Measurements from ENCODE around the gene PMAIP1.
"Not testable (repeated sequence)": the region's sequence is repeated elsewhere in the genome, so short reads cannot be mapped to it uniquely, and the experiment has no call there.

Gene PMAIP1

DNA sequence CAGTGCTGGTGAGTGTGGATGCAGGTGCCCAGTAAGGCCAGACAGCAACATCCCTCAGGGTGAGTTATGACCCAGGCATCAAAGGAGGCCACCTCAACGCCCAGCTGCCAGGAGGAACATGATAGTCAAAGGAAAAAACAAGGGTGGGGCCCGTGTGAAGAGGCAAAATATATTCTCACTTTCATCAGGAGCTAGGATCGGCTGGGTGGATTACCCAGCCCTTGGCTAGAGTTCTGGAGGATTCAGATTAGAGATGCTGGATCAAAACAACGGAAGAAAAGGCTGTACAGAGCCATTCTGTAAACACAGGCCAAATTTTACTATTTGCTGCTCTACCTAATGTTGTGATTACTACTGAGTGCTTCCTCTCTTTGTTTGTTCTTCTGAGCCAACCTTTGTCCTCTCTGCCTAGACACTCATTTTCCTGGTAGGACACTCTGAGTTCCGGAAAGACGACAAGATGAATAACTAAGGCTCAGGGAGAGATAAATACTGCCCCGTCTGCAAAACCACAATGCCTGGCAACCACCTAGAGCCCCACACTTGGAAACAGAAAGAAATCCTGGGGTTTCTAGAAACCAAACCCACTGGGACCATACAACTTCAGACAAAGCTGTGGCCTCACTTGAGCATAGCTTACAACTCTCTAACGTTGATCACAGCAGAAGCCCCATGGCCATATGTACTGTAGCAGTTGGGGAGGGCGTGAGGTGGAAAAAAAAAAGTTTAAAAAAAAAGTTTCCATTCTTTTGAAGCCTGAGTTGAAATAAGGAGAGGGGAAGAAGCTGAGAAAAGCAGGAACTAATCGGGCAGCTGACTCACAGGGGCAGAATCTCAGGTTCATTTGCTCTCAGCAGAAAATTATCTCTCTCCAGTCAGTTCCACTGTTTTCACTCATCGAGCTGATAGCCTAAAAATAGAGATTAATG lies 17.8 kb upstream of the PMAIP1 start:
- in situ Hi-C loops (cut with MboI; ENCODE audit: low sequenced_read_pairs), result no loop called here

GRCh38 chr18:59884351-59884750 lies 15.4 kb upstream of the PMAIP1 start:
- in situ Hi-C loops (cut with MboI; ENCODE audit: low sequenced_read_pairs), result no loop called here

- in situ Hi-C loops (cut with MboI; ENCODE audit: low sequenced_read_pairs), result no loop called here
Measured at GRCh38 chr18:59885579-59886163, 14.1 kb upstream of the PMAIP1 start.

- in situ Hi-C loops (cut with MboI; ENCODE audit: low sequenced_read_pairs), result not testable (repeated sequence)
Measured at GRCh38 chr18:59886399-59886798, 13.4 kb upstream of the PMAIP1 start.

DNA sequence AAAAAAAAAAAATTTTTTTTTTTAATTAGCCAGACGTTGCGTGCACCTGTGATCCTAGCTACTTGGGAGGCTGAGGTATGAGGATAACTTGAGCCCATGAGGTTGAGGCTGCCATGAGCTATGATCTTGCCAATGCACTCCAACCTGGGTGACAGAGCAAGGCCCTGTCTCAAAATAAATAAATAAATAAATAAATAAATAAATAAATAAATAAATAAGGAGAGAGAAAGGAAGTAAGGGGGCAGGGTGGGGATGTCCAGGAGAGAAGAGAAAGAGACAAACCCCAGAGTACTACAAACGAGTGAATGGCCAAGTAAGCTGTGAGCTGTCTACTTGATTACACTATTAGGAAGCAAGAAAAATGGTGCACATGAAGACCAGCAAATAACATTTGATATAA lies 7.7 kb upstream of the PMAIP1 start:
- in situ Hi-C loops (cut with MboI; ENCODE audit: low sequenced_read_pairs), result no loop called here

DNA sequence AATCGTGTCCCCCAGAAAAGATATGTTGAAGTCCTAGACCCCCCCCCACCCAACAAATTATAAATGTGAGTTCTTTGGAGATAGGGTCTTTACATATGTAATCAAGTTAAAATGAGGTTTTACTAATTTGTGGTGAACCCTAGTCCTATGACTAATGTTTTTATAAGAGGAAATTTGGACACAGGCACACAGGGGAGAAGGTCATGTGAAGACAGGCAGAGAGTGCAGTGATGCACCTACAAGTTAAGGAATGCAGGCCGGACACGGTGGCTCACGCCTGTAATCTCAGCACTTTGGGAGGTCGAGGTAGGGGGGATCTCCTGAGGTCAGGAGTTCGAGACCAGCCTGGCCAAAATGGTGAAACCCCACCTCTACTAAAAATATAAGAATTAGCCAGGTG lies 5.8 kb upstream of the PMAIP1 start:
- in situ Hi-C loops (cut with MboI; ENCODE audit: low sequenced_read_pairs), result no loop called here

DNA sequence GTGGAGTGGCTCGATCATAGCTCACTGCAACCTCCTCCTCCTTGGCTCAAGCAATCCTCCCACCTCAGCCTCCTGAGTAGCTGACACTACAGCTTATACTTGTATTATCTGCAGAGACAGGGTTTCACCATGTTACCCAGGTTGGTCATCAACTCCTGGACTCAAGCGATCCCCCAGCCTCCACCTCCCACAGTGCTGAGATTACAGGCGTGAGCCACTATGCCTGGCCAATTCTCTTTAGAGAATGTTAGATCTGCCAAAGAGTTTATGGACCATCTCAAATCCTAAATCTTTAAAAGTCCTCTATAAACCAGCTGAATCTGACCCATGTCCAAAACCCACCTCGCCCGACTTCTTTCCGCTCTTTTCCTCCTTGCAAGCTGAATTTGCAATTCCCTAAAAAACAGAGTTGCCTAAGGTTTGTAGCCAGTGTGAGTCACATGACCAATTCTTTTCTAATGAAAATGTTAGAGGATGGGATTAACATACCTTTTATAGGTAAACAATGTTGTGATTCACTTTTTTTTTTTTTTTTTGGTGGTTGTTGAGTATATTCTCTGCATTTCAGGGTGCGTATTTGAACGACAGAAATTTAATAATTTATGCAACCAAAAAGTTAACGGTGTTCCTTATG lies 2.4 kb upstream of the PMAIP1 start:
- in situ Hi-C loops (cut with MboI; ENCODE audit: low sequenced_read_pairs), result no loop called here

- in situ Hi-C loops (cut with MboI; ENCODE audit: low sequenced_read_pairs), result no loop called here
Measured at GRCh38 chr18:59898093-59898492, 1.7 kb upstream of the PMAIP1 start.

- in situ Hi-C loops (cut with MboI; ENCODE audit: low sequenced_read_pairs), result no loop called here
Measured at GRCh38 chr18:59898609-59899297, 1.0 kb upstream of the PMAIP1 start.

- in situ Hi-C loops (cut with MboI; ENCODE audit: low sequenced_read_pairs), result no loop called here
Measured at GRCh38 chr18:59900222-59901128, 679 bp downstream of the PMAIP1 start.

DNA sequence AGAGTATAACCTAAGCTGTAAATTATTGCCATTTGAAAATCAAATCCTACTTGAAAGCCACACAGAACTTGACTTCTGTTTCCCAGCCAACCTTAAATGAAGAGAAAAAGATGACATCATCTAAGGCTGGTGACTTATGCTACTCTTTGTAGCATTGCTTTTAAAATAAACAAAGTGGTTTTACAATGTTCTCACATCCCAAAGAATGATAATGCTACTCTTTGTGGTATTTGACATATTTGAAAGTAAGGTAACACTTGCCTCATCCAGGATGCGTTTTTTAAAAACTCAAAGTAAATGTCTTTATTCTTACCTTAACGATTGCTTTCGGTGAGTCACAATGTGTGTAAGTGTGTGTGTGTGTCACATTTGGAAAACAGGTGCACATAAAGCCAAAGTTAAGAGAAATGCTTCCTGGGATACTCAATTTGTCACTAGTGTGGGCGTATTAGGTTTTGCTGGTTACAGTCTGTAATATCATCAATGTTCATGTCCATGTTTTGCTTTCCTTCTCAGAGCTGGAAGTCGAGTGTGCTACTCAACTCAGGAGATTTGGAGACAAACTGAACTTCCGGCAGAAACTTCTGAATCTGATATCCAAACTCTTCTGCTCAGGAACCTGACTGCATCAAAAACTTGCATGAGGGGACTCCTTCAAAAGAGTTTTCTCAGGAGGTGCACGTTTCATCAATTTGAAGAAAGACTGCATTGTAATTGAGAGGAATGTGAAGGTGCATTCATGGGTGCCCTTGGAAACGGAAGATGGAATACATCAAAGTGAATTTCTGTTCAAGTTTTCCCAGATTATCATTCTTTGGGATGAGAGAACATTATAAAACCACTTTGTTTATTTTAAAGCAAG lies 2.6 kb downstream of the PMAIP1 start:
- in situ Hi-C loops (cut with MboI; ENCODE audit: low sequenced_read_pairs), result no loop called here

- in situ Hi-C loops (cut with MboI; ENCODE audit: low sequenced_read_pairs), result no loop called here
Measured at GRCh38 chr18:59902993-59903610, 3.3 kb downstream of the PMAIP1 start.

DNA sequence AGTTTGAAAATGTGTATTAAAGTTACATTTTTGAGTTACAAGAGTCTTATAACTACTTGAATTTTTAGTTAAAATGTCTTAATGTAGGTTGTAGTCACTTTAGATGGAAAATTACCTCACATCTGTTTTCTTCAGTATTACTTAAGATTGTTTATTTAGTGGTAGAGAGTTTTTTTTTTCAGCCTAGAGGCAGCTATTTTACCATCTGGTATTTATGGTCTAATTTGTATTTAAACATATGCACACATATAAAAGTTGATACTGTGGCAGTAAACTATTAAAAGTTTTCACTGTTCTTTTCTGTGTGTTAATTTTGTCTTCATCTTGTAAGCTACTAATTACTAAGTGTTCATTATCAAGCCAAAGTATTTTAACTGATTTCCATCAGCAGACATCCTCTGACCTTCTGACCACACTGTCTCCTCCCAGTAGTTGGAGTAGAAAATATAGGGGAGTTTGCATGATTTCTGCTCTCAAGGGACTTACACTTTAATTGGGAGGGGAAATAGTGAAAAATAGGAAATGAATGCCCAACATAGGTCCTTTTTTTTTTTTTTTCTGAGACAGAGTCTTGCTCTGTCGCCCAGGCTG lies 4.3 kb downstream of the PMAIP1 start:
- in situ Hi-C loops (cut with MboI; ENCODE audit: low sequenced_read_pairs), result no loop called here

DNA sequence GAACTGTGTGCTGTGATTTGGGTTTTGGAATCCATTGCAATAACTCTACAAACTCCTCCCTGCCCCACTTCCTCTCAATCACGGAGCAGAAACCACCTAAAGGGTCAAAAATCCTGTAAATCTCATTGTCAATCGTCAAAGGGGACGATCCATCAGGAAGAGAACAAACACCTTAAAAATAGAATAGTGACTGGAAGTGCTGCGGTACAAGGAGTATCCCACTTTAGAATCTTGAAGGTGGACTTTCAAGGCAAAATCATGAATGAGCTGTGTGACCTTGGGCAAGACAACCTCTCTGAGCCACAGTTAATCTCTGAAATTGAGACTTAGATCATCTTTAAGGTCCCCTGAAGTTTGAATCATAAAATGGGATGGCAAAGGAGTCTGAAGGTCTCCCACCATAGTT lies 5.9 kb downstream of the PMAIP1 start:
- in situ Hi-C loops (cut with MboI; ENCODE audit: low sequenced_read_pairs), result no loop called here

GRCh38 chr18:59906203-59906602 lies 6.4 kb downstream of the PMAIP1 start:
- in situ Hi-C loops (cut with MboI; ENCODE audit: low sequenced_read_pairs), result no loop called here

- in situ Hi-C loops (cut with MboI; ENCODE audit: low sequenced_read_pairs), result no loop called here
Measured at GRCh38 chr18:59907172-59907571, 7.4 kb downstream of the PMAIP1 start.

GRCh38 chr18:59907660-59908059 lies 7.9 kb downstream of the PMAIP1 start:
- in situ Hi-C loops (cut with MboI; ENCODE audit: low sequenced_read_pairs), result no loop called here

- in situ Hi-C loops (cut with MboI; ENCODE audit: low sequenced_read_pairs), result no loop called here
Measured at GRCh38 chr18:59908799-59909198, 9.0 kb downstream of the PMAIP1 start.

All from HL-60/S4 treated with phorbol 12-myristate 13-acetate at 8.2 ng/mL for 4 days and 3 days (cell line).